GM12892 (cell line): ENCODE measurements around the gene GIPC2.

ENCODE experiments used
- DNase-seq: peaks from one replicate; pipeline ENCODE4 v3.0.0; 2011; ENCODE audit not compliant: insufficient read length
- FAIRE-seq: peaks from 2 replicates; lab custom pipeline; 2011; peaks lifted over from hg19 to GRCh38; lab: Jason Lieb, UNC
- POLR2A ChIP-seq: IDR thresholded peaks from 2 replicates; pipeline ENCODE4 v1.6.1; 2011; ENCODE audit warnings: low read depth, low read length, control low read depth
- POLR2AphosphoS5 ChIP-seq: IDR thresholded peaks from 2 replicates; pipeline ENCODE4 v1.6.1; 2011; ENCODE audit warnings: low read depth, low read length, control low read depth
- TAF1 ChIP-seq: IDR thresholded peaks from 2 replicates; pipeline ENCODE4 v1.6.1; 2011; ENCODE audit warnings: low read depth, mild to moderate bottlenecking, control low read depth, low read length, borderline replicate concordance

Gene GIPC2

DNA sequence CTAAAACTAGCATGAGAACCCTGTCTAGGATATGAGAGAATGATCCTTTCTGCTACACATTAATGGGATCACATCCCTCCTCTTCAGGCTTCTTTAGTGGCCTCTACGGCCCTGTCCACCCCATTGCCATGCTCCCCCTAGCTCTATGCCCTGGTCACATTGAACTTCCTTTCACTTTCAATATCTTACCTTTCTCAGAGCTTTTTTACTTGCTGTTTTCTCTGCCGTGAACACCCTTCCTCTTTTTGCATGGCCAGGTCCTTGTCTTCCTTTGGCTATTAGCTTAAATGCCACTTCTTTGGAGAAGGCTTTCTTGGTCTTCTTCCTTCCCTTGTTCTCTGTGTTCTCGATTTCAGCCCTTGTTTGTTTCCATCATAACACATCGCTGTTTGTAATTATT lies 97.4 kb downstream of the GIPC2 start:
- DNase-seq (no peak), FAIRE-seq (peak; percentile 84)
- TF ChIP-seq POLR2AphosphoS5 (no peak), TAF1 (no peak), POLR2A (no peak)

DNA sequence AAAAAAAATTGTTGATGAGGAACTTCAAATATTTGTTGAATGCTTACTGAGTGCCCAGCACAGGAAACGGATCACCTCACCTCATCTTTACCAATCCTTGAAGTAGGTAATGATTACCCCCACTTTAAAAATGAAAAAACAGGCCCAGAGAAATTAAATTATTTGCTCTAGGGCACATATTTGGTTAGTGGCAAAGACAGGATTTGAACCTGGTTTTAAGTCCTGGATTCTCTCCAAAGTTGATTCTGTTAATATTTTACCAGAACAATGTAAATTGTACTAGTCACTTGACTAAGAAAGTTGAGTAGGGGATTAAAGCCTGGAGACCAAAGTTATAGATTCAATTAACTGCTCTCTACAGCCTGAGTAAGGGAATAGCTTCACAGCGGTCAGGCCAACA lies 97.9 kb downstream of the GIPC2 start:
- DNase-seq (no peak), FAIRE-seq (no peak)
- no peak for TF ChIP-seq POLR2A
- TF ChIP-seq POLR2AphosphoS5 = no peak
- no peak for TF ChIP-seq TAF1

DNA sequence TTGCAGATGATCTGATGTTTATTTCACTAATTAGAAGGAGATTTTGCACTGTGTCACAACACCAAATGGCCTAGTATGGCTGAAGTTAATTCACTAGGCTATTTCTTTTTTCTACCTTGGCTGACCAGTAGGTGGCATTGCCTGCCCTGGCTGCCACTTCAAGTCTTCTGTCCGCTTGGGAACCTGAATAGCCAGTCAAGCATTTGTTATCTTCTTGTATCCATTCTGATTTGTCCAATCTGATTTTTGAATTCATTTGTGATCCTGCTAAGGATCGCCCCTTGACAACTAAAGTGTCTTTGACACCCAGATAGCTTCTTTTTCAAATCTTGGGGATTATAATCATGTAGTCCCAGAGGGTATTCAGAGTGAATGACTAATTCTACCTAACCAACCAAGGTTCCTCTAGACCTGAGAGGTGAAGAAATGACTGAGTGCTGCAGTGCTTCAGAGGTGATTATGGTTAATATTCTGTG lies 99.4 kb downstream of the GIPC2 start:
- no peak for TF ChIP-seq TAF1
- no peak for TF ChIP-seq POLR2A
- TF ChIP-seq POLR2AphosphoS5 = no peak
- FAIRE-seq (peak; percentile 83), DNase-seq (no peak)

DNA sequence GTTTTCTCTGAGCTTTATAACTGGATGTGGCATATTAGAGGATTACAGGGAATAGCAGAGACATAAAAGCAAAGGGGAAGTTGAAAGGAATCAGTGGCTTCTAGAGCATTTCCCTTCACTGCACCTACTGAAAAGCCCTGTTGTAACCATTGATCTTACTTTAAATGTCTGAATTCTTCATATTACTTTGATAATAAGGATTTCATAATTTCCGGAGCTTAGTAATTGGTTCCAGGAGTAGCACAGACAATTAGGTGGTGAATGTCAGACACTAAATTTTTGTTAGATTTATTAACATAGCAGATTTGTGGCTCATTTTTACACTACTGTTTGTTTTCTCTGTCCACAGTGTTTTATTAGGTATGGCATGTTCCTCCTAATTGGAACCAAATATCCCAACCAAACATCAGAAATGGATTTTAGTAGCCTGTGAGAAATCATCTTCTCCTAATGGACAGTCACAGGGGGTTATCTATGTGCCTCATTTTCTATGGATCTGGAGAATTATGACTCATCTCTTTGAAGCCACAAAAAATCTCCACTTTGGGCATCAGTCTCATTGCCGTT lies 100.5 kb downstream of the GIPC2 start:
- FAIRE-seq = no peak
- TF ChIP-seq TAF1 (no peak), POLR2AphosphoS5 (no peak), POLR2A (no peak)

DNA sequence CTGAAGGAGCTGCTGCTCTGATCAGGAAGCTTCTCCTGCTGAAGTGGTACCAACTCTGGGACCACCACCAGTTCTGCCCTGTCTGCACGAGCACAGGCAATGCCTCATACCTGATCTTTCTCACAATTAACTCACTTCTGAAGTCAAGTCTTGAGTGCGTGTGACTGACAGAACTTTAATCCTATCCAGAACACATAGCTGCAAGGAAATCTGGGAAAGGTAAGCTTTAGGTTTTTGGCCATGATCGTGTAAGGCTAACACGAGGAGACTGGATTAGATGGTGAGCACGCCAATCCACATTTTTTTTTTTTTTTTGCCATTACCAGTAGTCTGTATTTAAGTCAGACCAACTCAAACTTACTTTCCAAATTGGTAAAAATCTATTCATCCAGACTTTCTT lies 101.3 kb downstream of the GIPC2 start:
- DNase-seq = no peak
- TF ChIP-seq POLR2AphosphoS5 = no peak
- no peak for TF ChIP-seq TAF1
- TF ChIP-seq POLR2A = no peak
- FAIRE-seq = no peak

More for the DNA sequence above, 100.5 kb downstream of the GIPC2 start:
- DNase-seq = no peak

DNA sequence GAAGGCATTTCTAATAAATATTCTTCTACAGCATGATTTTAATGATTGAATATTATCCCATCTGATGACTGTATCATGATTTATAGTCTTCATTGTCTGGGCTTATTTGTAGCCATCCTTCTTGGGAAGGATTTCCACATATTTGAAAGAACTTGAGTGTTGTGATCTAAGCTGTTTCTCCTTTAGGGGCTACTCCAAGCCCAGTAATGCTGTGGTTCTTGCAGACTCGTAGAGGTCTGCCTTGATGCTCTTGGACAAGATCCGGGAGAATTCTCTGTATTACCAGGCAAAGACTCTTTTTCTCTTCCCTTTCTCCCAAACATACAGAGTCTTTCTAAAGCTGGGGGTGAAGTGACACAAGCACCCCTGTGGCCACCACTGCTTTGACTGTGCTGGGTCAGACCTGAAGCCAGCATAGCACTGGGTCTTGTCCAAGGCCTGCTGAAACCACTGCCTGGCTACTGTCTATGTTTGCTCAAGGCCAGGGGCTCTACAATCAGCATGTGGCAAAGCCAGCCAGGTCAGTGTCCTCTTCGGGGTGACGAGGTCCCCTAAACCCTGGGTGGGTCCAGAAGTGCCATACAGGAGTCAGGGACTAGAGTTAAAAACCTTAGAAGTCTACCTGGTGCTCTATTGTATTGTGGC lies 107.4 kb downstream of the GIPC2 start:
- TF ChIP-seq TAF1 (no peak), POLR2A (no peak), POLR2AphosphoS5 (no peak)
- no peak for DNase-seq
- no peak for FAIRE-seq

DNA sequence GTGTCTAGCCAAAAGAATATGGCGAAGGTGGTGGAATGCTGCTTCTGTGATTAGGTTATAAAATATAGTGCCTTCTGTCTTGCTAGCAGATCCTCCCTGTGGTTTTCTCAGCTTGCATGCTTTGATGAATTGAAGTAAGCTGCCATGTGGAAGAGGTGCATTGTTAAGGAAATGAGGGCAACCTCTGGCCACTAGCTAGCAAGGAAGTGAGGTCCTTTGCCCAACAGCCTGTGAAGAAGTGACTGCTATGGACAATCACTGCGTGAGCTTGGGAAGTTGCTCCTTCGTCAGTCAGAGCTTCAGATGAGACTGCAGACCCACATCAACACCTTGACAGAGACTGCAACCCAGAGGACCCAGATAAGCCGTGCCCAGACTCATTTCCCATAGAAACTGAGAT lies 109.4 kb downstream of the GIPC2 start:
- FAIRE-seq = no peak
- no peak for TF ChIP-seq TAF1
- TF ChIP-seq POLR2A = no peak
- no peak for TF ChIP-seq POLR2AphosphoS5

DNA sequence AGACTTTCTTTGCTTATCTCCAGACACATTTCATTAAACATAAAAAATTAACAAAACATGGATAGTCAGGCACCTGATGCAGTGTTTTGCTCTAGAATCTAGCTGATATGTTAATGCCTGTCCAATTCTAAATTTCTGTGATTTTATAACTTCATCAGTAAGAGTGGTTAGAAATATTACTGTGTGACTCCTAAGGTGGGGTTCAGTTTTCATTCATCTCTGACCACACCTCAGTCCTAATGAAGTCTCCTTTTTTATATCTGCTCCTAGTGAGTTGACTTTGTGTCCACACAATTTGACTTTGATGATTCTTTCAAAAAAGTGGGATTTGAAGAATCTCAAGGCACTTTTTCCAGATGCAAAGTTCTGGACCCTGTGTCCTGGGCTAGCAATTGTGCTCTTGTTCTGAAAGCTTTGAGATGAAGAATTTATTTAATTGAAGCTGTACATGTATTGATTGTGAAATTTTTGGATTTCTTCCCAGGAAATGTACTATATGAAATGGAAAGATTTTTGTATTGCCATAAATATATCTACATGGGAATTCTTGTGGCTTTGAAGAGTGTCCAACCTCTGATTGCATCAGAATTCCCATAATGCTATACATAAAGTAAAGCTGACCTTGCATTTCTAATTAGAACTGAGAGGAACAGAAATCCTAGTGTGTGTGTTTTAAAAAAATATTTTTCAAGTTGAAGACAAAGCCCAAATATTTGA lies 111.2 kb downstream of the GIPC2 start:
- no peak for DNase-seq
- TF ChIP-seq POLR2AphosphoS5 = no peak
- no peak for TF ChIP-seq POLR2A
- TF ChIP-seq TAF1 = no peak
- FAIRE-seq = no peak

More for the DNA sequence above, 109.4 kb downstream of the GIPC2 start:
- no peak for DNase-seq

DNA sequence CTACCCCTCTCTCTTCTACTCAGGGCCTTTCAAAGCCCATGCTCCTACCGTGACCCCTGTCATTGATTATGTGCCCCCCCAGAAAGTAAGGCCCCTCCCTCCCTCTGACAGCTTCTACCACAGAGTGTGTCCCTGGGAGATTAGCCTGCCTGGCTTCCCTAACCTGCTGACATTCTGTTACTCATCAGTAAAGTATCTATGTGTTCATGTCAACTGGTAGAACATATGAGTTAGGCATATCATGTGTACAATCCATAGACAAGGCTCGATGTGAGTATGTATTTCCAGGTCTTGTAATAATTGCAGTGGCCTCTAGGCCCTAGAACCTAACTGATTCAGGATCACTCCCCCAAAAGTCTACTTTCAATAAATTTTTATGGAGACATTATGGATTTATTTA lies 120.0 kb downstream of the GIPC2 start:
- TF ChIP-seq TAF1 (no peak), POLR2AphosphoS5 (no peak), POLR2A (no peak)
- DNase-seq (no peak), FAIRE-seq (no peak)

DNA sequence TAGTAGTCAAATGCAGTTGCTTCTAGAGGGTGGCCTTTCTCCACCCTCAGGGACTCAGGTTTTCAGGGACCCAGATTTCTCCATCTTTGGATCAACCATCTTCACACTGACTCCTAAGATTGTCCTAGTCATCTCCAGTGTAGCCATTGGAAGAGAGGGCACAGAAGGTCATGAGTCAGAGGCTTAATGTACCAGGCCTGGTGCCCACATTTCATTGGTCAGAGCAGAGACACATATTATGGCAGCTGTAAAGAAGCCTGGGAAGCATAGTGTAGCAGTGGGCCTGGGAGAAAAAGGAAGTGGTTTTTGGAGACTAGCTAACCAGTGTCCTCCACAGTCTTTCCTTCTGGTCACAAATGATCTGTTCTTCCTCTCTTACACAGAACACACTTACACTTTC lies 122.5 kb downstream of the GIPC2 start:
- no peak for DNase-seq
- TF ChIP-seq TAF1 = no peak
- no peak for TF ChIP-seq POLR2AphosphoS5
- FAIRE-seq = no peak

DNA sequence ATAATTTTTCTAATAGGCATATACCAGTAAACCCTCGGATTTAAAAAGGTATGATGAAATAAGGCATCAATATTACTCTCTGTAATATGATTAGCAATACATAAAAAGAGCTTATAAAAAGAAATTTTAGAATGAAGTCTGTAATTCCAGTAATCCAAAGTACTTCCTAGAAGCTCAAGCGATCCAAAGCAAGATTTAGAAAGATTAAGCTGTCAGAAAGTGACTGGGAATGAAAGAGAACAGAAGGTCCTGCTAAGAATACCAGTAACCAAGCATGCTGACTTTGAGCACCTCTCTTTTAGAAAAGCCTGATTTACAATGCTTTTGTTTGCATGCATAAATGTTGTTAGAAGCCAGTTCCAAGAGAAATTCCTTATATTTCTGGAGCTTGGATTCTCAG lies 125.1 kb downstream of the GIPC2 start:
- DNase-seq (no peak), FAIRE-seq (no peak)
- no peak for TF ChIP-seq TAF1
- no peak for TF ChIP-seq POLR2AphosphoS5
- TF ChIP-seq POLR2A = no peak

DNA sequence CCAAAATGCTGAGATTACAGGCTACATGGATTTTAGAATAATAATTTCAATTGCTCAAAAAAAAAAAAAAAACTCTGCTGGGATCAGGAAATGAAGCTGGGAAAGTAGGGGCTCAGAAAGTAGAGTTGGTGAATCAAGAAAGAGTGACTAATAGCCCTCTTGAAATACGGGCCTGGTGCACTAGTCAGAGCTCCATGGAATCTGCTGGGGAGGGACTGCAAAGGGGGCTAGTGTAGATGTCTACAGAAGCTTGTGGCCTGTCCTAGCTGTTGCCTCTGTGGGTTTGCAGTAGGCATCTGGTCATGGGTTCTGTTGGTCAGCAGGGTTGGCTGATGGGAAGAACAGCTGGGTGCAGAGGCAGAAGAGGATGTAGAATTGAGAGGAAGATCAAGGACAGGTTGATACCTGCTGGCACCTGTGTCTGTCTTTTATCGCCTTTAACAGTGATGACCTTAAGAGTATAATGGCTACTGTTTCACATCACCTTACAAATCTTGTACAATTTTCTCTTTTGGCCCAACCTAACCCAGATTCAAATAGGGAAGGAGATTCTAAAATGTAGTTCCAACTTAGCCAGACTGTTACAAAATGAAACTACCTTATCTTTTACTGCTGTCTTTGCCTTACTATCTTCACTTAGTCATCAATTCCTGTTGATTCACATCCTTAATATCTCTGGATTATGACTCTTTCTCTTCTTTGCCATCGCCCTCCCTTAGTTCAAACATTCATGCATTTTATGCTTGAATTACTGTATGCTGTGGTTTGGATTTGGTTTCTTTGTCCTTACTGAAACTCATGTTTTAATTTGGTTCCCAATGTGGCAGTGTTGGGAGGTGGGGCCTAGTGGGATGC lies 126.2 kb downstream of the GIPC2 start:
- no peak for DNase-seq
- TF ChIP-seq TAF1 = no peak
- no peak for TF ChIP-seq POLR2AphosphoS5
- TF ChIP-seq POLR2A = no peak
- no peak for FAIRE-seq
